Psoas muscle (tissue), 8 donors: Measurements from ENCODE around the gene CCZ1B. TPM values are rescaled to one million over a fixed set of nuclear protein-coding genes. Genes with fewer than 3 reads are reported as not detected.
A peak's percentile ranks its signal among the peaks of the same experiment; 100 is the strongest.
"Not testable (repeated sequence)": the region's sequence is repeated elsewhere in the genome, so short reads cannot be mapped to it uniquely, and the experiment has no call there.

ENCODE experiments used
- ATAC-seq, 4 donors: fragments of 200-7000 bp; cut with Tn5 transposase; one replicate each; pipeline ENCODE4 v1.9.1; 2020; ENCODE audit warnings: moderate library complexity in 3 of 4, mild to moderate bottlenecking in 2 of 4
- DNase-seq, 2 donors: peaks; one replicate each; pipeline ENCODE4 v3.0.0-alpha.2; 2020
- H3K27ac ChIP-seq: fragments of 200-600 bp; one replicate; pipeline ENCODE4 v1.8.0; 2022
- H3K27me3 ChIP-seq, 3 donors: fragments of 200-600 bp in 1 of 3; one replicate each; pipeline versions ENCODE4 v1.6.1 to v1.8.0; 2013 to 2022; ENCODE audit warnings: low read length in 2 of 3, mild to moderate bottlenecking in 2 of 3, moderate library complexity in 1 of 3; ENCODE audit not compliant: insufficient read depth in 3 of 3
- H3K36me3 ChIP-seq, 2 donors: fragments of 200-600 bp in 1 of 2; one replicate each; pipeline versions ENCODE4 v1.6.1 to v1.8.0; 2013 to 2022; ENCODE audit warnings: low read depth in 1 of 2, mild to moderate bottlenecking in 1 of 2, moderate library complexity in 1 of 2; ENCODE audit not compliant: insufficient read depth in 1 of 2
- H3K4me1 ChIP-seq: fragments of 200-600 bp; one replicate; pipeline ENCODE4 v1.8.0; 2022
- H3K4me3 ChIP-seq: fragments of 200-600 bp; one replicate; pipeline ENCODE4 v1.8.0; 2022; ENCODE audit warnings: mild to moderate bottlenecking
- H3K9me3 ChIP-seq: fragments of 200-600 bp; one replicate; pipeline ENCODE4 v1.8.0; 2022
- WGBS, 3 donors: extraction: QIAGEN DNeasy Blood & Tissue Kit; methylation state at CpG; one replicate each; pipeline versions ENCODE4 v1.1.6 to v1.1.7; 2013; 5-methylcytosine and 5-hydroxymethylcytosine counted together
- intact Hi-C, 2 donors: fragments of 100-400 bp; cut with DNase I; formaldehyde crosslinking; loops; one replicate each; pipeline versions ENCODE4 v1.11.0 to v1.14.2; 2022
- polyA plus RNA-seq, 3 donors: library from polyadenylated mRNA; stranded (reverse); fragments of 200-250 nt; gene quantifications; one replicate each; pipeline ENCODE4 v1.2.3, GENCODE V29; 2013
- total RNA-seq, 4 donors: library from RNA; stranded (reverse); fragmentation: NEBNext Ultra II Directional in 2 of 4; extraction: Animal tissue kit (Norgen Biotek cat#: 25700) in 2 of 4; gene quantifications; one replicate each; pipeline versions ENCODE4 v1.2.1 to v1.2.4, GENCODE V29; 2021 to 2023
- donor health status: healthy with polysubstance abuse.
- donor health status: DM: no; HTN: no; CAD: no; lungs with moderate emphysema.
- donor health status: Bipolar disorder and iron deficiency.
- donor health status: healthy.
- donor health status: DM: yes; HTN: yes; CAD: no.
- donor health status: DM: no; HTN: no; CAD: no.
- donor health status: DM: no; HTN: no; CAD: no.
- donor health status: DM: yes; HTN: yes; CAD: no.

CCZ1B gene
- total and polyA plus RNA-seq, 7 donors: 14.5 to 28.1 (median 19.9) TPM

DNA sequence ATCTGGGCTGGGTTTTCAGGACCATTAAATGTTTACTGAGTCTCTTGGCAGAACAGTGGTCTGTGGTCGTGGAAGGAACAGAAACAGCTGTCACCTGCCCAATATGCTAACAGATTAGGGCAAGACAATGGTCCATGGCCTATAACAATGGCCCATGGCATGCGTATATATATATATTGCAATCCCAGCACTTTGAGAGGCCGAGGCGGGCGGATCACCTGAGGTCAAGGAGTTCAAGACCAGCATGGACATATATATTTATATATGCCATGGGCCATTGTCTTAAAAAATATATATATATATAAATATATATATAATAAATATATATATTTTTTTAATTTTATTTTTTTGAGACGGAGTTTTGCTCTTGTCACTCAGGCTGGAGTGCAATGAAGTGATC, 44.5 kb downstream of the CCZ1B start:
- H3K36me3 ChIP-seq, DNase-seq, H3K27me3 ChIP-seq, intact Hi-C loops, H3K9me3 ChIP-seq, ATAC-seq, H3K4me1 ChIP-seq, H3K4me3 ChIP-seq, H3K27ac ChIP-seq: not testable (repeated sequence)
- WGBS, 3 donors: 83 to 87% (median 85%) methylated on average over 6 of the region's 6 CpGs

DNA sequence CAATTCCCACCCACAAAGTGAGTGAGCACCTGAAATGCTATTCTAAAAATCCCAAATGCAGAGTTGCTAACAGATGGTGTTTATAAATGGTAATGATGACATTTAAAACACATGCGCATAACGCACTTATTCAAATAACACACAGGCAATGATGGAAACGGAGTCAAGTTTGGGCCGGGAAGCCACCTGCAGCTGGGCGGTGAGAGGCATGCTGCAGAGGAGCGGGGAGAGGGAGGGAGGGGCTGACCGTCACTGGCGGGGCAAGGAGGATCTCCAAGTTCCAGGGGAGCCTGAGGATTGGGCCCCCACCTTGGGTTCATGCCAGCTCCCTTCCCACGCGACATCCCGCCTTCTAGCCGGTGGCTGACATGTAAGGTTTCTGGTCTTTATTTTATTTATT, 64.9 kb downstream of the CCZ1B start:
- intact Hi-C loops, H3K27me3 ChIP-seq, H3K36me3 ChIP-seq, H3K27ac ChIP-seq, H3K9me3 ChIP-seq, H3K4me1 ChIP-seq, H3K4me3 ChIP-seq, DNase-seq, ATAC-seq: not testable (repeated sequence)
- WGBS, 3 donors: 26% methylated on average over 4 of the region's 12 CpGs; no CpG with 5 or more reads in 2 of the 3 donors

DNA sequence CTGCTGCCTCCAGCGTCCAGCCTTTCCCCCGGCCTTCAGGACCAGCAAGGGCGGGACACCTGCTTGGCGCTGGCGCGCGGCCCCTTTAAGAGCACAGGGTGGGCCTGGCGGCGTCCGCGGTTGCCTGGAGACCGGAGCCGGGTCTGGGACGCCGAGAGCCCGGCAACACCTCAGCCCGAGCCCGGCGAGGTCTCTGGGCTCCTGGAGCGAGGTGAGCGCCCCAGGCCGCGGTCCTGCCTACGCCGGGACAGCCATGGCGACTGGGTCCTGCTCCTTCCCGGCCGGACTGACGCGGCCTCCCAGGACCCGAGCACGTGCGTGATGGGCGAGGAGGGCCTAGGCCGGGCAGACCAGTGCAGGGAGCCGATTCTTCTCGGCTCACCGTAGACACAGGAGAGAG, 72.1 kb downstream of the CCZ1B start, which contains the start of gene RSPH10B2:
Gene RSPH10B2, plus strand, starts transcription at position 140 of the 400 bp plus-strand sequence. CDS start 3,575 bp downstream, outside the sequence.
- intact Hi-C loops, H3K36me3 ChIP-seq, H3K4me1 ChIP-seq, H3K4me3 ChIP-seq, H3K27ac ChIP-seq, H3K9me3 ChIP-seq, DNase-seq, H3K27me3 ChIP-seq: not testable (repeated sequence)
- peak; percentile 30 to 64 (median 50) for ATAC-seq
- WGBS, 3 donors: 17 to 24% (median 19%) methylated on average over 8 to 23 of the region's 38 CpGs

- WGBS, 3 donors: 96 to 100% (median 97%) methylated on average over 3 to 4 of the region's 6 CpGs
- peak in 2 of 4 donors; percentile 14 to 21 for ATAC-seq
- intact Hi-C loops: not testable (repeated sequence)
Observed at GRCh38 chr7:6750173-6750572, 75.9 kb downstream of the CCZ1B start.

GRCh38 chr7:6749335-6749734, 76.7 kb downstream of the CCZ1B start:
- H3K4me3 ChIP-seq, H3K27ac ChIP-seq, ATAC-seq, H3K4me1 ChIP-seq, H3K27me3 ChIP-seq, intact Hi-C loops, DNase-seq, H3K9me3 ChIP-seq: not testable (repeated sequence)
- peaks cover 0 to 28% of the 10 kb centered on the region in 2 donors for H3K36me3 ChIP-seq
- 86 to 89% (median 86%) methylated on average over 5 to 6 of the region's 12 CpGs for WGBS, 3 donors

More at GRCh38 chr7:6750173-6750572, 75.9 kb downstream of the CCZ1B start:
- not testable (repeated sequence) for H3K9me3 ChIP-seq, H3K4me3 ChIP-seq, H3K4me1 ChIP-seq, H3K27me3 ChIP-seq, DNase-seq, H3K27ac ChIP-seq
- H3K36me3 ChIP-seq: peaks cover 0 to 28% of the 10 kb centered on the region in 2 donors

Other genes with a start within 250 kb of the CCZ1B start
- 10 to 100 TPM; 46.7 to 60.1 (median 56.1) TPM for gene ZDHHC4, start 248.8 kb downstream of the CCZ1B start, total RNA-seq
- gene ZDHHC4, start 248.8 kb downstream of the CCZ1B start, polyA plus RNA-seq: 100 to 1,000 TPM in 1 of 3 donors, 10 to 100 TPM in 2; 60.0 to 112 (median 78.1) TPM
- gene INTS15, start 236.3 kb downstream of the CCZ1B start, total RNA-seq: 10 to 100 TPM; 14.1 to 26.3 (median 21.3) TPM
- gene INTS15, start 236.3 kb downstream of the CCZ1B start, polyA plus RNA-seq: 10 to 100 TPM; 20.3 to 46.0 (median 25.6) TPM
- gene ZNF853, start 210.7 kb downstream of the CCZ1B start, total RNA-seq: 10 to 100 TPM in 3 of 4 donors, 1 to 10 TPM in 1; 7.0 to 10.5 (median 10.4) TPM
- gene ZNF853, start 210.7 kb downstream of the CCZ1B start, polyA plus RNA-seq: 1 to 10 TPM; 4.4 to 7.8 (median 6.7) TPM
- gene ZNF316, start 189.0 kb downstream of the CCZ1B start, total RNA-seq: 10 to 100 TPM; 13.9 to 21.7 (median 19.2) TPM
- 10 to 100 TPM in 2 of 3 donors, 1 to 10 TPM in 1; 9.4 to 17.8 (median 12.7) TPM for gene ZNF316, start 189.0 kb downstream of the CCZ1B start, polyA plus RNA-seq
- 10 to 100 TPM in 2 of 4 donors, 1 to 10 TPM in 2; 7.6 to 13.6 (median 11.0) TPM for gene ZNF12, start 119.3 kb downstream of the CCZ1B start, total RNA-seq
- 10 to 100 TPM in 1 of 3 donors, 1 to 10 TPM in 2; 5.1 to 13.5 (median 7.7) TPM for gene ZNF12, start 119.3 kb downstream of the CCZ1B start, polyA plus RNA-seq
- under 1 TPM; 0.20 to 0.79 (median 0.59) TPM for gene RSPH10B2, start 72.2 kb downstream of the CCZ1B start, total RNA-seq
- gene RSPH10B2, start 72.2 kb downstream of the CCZ1B start, polyA plus RNA-seq: under 1 TPM in 2 of 3 donors, not detected in 1; 0.13 to 0.27 TPM